CD8-positive, alpha-beta memory T cell (primary cell): ENCODE data around the gene WDHD1. TPM values are rescaled to one million over a fixed set of nuclear protein-coding genes. Genes with fewer than 3 reads are reported as not detected.
A peak's percentile ranks its signal among the peaks of the same experiment; 100 is the strongest.
"Not testable (repeated sequence)": the region's sequence is repeated elsewhere in the genome, so short reads cannot be mapped to it uniquely, and the experiment has no call there.

ENCODE experiments used
- CTCF ChIA-PET: fragments of 350-600 bp; sonication (Branson Sonifier 250); formaldehyde crosslinking; loops from one replicate; lab custom pipeline; 2021; ENCODE audit warnings: antibody characterized with exemption; lab: Charles Lee
- POLR2A ChIA-PET: fragments of 350-600 bp; sonication (Branson Sonifier 250); formaldehyde crosslinking; loops from one replicate; lab custom pipeline; 2021; ENCODE audit warnings: antibody characterized with exemption; lab: Charles Lee
- DNase-seq, 5 donors: peaks; one replicate each; pipeline versions ENCODE4 v3.0.0 to v3.0.0-alpha.2; 2020 to 2022; ENCODE audit warnings: mixed read lengths in 1 of 5
- H3K27ac ChIP-seq: one replicate; pipeline ENCODE4 v1.7.0; 2013; ENCODE audit warnings: low read depth, mild to moderate bottlenecking, low read length, moderate library complexity
- H3K27me3 ChIP-seq: 2 replicates; pipeline ENCODE4 v1.7.0; 2013; ENCODE audit warnings: low read length, mild to moderate bottlenecking; ENCODE audit not compliant: insufficient read depth, poor library complexity, severe bottlenecking
- H3K36me3 ChIP-seq: 2 replicates; pipeline ENCODE4 v1.7.0; 2013; ENCODE audit warnings: mild to moderate bottlenecking, low read length, moderate library complexity; ENCODE audit not compliant: insufficient read depth
- H3K4me1 ChIP-seq: 2 replicates; pipeline ENCODE4 v1.7.0; 2013; ENCODE audit warnings: mild to moderate bottlenecking, low read length, moderate library complexity; ENCODE audit not compliant: insufficient read depth
- H3K4me3 ChIP-seq: 2 replicates; pipeline ENCODE4 v1.7.0; 2013; ENCODE audit warnings: mild to moderate bottlenecking, low read length
- H3K9me3 ChIP-seq: 2 replicates; pipeline ENCODE4 v1.7.0; 2013; ENCODE audit warnings: mild to moderate bottlenecking, low read length
- H3K27ac Mint-ChIP-seq, 8 donors: one replicate each; pipeline ENCODE4 v1.8.0; 2020 to 2021; ENCODE audit warnings: mixed read lengths in 8 of 8, mild to moderate bottlenecking in 6 of 8, inconsistent platforms in 3 of 8, moderate library complexity in 3 of 8
- H3K27me3 Mint-ChIP-seq, 2 donors: one replicate each; pipeline ENCODE4 v1.8.0; 2020 to 2021; ENCODE audit warnings: mixed read lengths in 2 of 2, mild to moderate bottlenecking in 1 of 2, moderate library complexity in 1 of 2
- H3K36me3 Mint-ChIP-seq, 3 donors: one replicate each; pipeline ENCODE4 v1.8.0; 2020 to 2021; ENCODE audit warnings: mixed read lengths in 3 of 3, inconsistent platforms in 1 of 3, mild to moderate bottlenecking in 1 of 3
- H3K4me1 Mint-ChIP-seq, 3 donors: one replicate each; pipeline ENCODE4 v1.8.0; 2020 to 2021; ENCODE audit warnings: mixed read lengths in 3 of 3, inconsistent platforms in 1 of 3, mild to moderate bottlenecking in 1 of 3
- H3K4me3 Mint-ChIP-seq, 7 donors: one replicate each; pipeline ENCODE4 v1.8.0; 2020 to 2021; ENCODE audit warnings: mixed read lengths in 7 of 7, mild to moderate bottlenecking in 6 of 7, moderate library complexity in 4 of 7, inconsistent platforms in 2 of 7
- H3K9me3 Mint-ChIP-seq, 5 donors: one replicate each; pipeline ENCODE4 v1.8.0; 2020 to 2022; ENCODE audit warnings: mixed read lengths in 5 of 5, mild to moderate bottlenecking in 3 of 5, moderate library complexity in 2 of 5, inconsistent platforms in 1 of 5
- polyA plus RNA-seq: library from polyadenylated mRNA; unstranded; fragments of 300-500 nt; fragmentation: Illumina TruSeq; gene quantifications from one replicate; pipeline ENCODE4 v1.2.3, GENCODE V29; 2021
- total RNA-seq, 2 experiments: library from RNA; stranded (reverse); gene quantifications; one replicate each; pipeline ENCODE4 v1.2.3, GENCODE V29; 2021

Gene WDHD1
- total and polyA plus RNA-seq, 3 experiments from 2014 or later: 3.1 to 56.6 (median 56.3) TPM

DNA sequence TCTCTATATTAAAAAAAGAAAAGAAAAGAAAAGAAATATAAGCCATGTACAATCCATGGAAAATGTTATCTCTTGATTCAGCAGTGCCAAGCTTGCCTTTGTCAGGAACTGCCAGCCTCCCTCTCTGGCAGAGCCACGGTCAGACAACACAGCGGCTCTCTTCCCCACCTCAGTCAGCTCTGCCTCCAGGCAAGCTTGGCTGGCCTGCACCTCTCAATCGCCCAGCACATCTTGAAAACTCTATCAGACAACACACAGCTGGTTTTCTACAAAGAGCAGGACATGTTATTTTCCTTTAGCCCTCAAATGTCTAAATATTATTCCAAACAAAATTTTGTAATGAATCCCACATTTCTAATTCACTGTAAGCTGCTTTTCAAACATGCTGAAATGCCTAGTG is 104.3 kb downstream of the WDHD1 start:
- H3K9me3 Mint-ChIP-seq: no peaks in the 10 kb centered on the region
- H3K4me3 Mint-ChIP-seq: no peak overlapping the region
- POLR2A ChIA-PET: no interaction called here
- H3K27me3 Mint-ChIP-seq: peaks cover 2 to 13% of the 10 kb centered on the region in 2 donors
- H3K4me1 ChIP-seq: no peaks in the 10 kb centered on the region
- no peak overlapping the region for H3K27ac ChIP-seq
- H3K27ac Mint-ChIP-seq: no peak overlapping the region
- CTCF ChIA-PET: no interaction called here
- H3K36me3 Mint-ChIP-seq: no peaks in the 10 kb centered on the region
- no peaks in the 10 kb centered on the region for H3K27me3 ChIP-seq
- H3K36me3 ChIP-seq: no peaks in the 10 kb centered on the region
- no peaks in the 10 kb centered on the region for H3K9me3 ChIP-seq
- no peak overlapping the region for H3K4me3 ChIP-seq
- H3K4me1 Mint-ChIP-seq: peaks cover 2 to 10% (median 2%) of the 10 kb centered on the region in 3 donors
- no peak for DNase-seq

DNA sequence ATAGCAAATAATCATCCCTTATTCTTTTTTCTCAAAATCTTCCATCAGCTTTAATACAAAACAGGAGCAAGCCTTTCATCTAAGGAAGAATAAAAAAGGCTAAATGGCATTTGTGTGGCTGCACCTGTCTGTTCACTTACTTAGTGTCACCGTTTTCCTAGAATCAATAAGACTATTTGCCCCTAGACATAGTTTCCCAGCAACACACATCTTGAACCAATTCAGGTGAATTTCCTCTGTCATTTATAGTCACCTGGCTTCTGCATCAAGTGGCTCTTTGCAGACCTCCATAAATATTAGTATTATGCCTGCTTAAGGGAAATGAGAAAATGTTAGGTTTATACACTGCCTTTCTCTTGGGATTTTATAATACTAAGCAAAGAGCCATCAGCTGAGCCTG is 106.8 kb downstream of the WDHD1 start:
- Mint-ChIP-seq H3K4me3 (no peak overlapping the region), H3K27me3 (peaks cover 0 to 7% of the 10 kb centered on the region in 2 donors), H3K27ac (no peak overlapping the region), H3K4me1 (peaks cover 2 to 10% (median 2%) of the 10 kb centered on the region in 3 donors), H3K9me3 (no peaks in the 10 kb centered on the region), H3K36me3 (no peaks in the 10 kb centered on the region)
- POLR2A ChIA-PET: interaction anchor here (0.7 kb wide), 1 partner anchor 738 kb away, joined by 5 read pairs; no protein-coding TSS in a partner anchor
- Histone ChIP-seq H3K27ac (no peak overlapping the region), H3K27me3 (no peaks in the 10 kb centered on the region), H3K4me3 (no peak overlapping the region), H3K4me1 (no peaks in the 10 kb centered on the region), H3K36me3 (no peaks in the 10 kb centered on the region), H3K9me3 (no peaks in the 10 kb centered on the region)
- no peak for DNase-seq
- CTCF ChIA-PET: no interaction called here

DNA sequence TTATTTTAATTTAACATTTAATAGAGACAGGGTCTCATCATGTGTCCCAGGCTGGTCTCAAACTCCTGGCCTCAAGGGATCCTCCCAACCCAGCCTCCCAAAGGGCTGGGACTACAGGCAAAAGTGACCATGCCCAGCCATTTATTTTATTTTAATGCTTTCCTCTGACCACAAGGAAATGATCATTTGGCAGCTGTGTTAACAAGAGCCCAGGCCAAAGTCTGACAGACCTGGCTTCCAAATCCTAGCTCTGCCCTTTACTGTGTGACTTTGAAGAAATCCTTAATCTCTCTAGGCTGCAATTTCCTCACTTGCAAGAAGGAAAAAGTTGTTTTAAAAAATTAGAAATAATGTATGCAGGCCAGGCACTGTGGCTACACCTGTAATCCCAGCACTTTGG is 107.6 kb downstream of the WDHD1 start:
- H3K27ac Mint-ChIP-seq: no peak overlapping the region
- H3K4me1 ChIP-seq: no peaks in the 10 kb centered on the region
- H3K36me3 Mint-ChIP-seq: no peaks in the 10 kb centered on the region
- no peak overlapping the region for H3K4me3 Mint-ChIP-seq
- no peaks in the 10 kb centered on the region for H3K9me3 Mint-ChIP-seq
- no peaks in the 10 kb centered on the region for H3K27me3 ChIP-seq
- H3K36me3 ChIP-seq: no peaks in the 10 kb centered on the region
- DNase-seq: no peak
- H3K27me3 Mint-ChIP-seq: peaks cover 0 to 3% of the 10 kb centered on the region in 2 donors
- H3K4me1 Mint-ChIP-seq: peaks cover 2 to 10% (median 2%) of the 10 kb centered on the region in 3 donors
- no peak overlapping the region for H3K27ac ChIP-seq
- ChIA-PET CTCF (no interaction called here), POLR2A (no interaction called here)
- no peak overlapping the region for H3K4me3 ChIP-seq
- H3K9me3 ChIP-seq: no peaks in the 10 kb centered on the region

DNA sequence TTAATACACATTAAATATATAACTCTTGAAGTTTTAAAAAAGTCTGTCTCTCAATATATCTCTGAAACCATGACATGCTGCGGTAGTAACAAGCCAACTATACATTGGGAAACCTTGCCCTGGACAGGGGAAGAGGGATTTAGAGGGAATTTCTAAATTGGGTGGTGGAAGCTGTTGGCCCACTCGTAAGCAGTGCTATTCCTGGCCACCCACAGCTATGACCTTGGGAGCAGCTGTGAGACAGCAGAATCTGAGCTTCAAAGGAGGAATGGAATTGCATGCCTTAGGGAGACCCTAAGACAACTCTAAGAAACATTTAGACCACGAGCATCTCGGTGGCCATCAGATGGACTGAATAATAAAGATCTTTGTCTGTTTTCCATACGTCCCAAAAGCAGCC is 108.5 kb downstream of the WDHD1 start:
- H3K36me3 Mint-ChIP-seq: no peaks in the 10 kb centered on the region
- Histone ChIP-seq H3K27me3 (no peaks in the 10 kb centered on the region), H3K4me3 (no peak overlapping the region), H3K36me3 (no peaks in the 10 kb centered on the region), H3K9me3 (no peaks in the 10 kb centered on the region), H3K4me1 (no peaks in the 10 kb centered on the region), H3K27ac (no peak overlapping the region)
- H3K27me3 Mint-ChIP-seq: peaks cover 0 to 3% of the 10 kb centered on the region in 2 donors
- H3K27ac Mint-ChIP-seq: no peak overlapping the region
- CTCF ChIA-PET: interaction anchor here (1.3 kb wide), 1 partner anchor 16 kb away, joined by 4 read pairs; the partner anchor contains the start of gene GCH1
- no peaks in the 10 kb centered on the region for H3K9me3 Mint-ChIP-seq
- POLR2A ChIA-PET: no interaction called here
- no peak overlapping the region for H3K4me3 Mint-ChIP-seq
- no peak for DNase-seq
- peaks cover 2 to 10% (median 2%) of the 10 kb centered on the region in 3 donors for H3K4me1 Mint-ChIP-seq

DNA sequence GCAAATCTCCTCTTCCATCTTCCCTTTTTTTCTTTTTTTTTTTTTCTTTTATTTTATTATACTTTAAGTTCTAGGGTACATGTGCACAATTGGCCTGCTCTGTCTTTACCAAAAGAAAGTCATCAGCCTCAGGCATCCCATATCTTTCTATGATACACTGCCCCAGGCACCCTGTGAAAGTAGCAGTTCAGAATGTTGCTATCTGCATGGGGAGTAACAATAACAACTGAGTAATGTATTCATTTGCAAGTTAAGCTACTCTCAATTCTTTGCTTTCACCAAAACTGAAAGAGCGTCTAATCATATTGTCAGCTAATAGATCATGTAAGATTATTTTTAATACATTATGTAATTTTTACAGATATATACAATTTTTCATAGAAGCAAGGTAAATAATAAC is 110.8 kb downstream of the WDHD1 start:
- H3K27ac Mint-ChIP-seq: no peak overlapping the region

DNA sequence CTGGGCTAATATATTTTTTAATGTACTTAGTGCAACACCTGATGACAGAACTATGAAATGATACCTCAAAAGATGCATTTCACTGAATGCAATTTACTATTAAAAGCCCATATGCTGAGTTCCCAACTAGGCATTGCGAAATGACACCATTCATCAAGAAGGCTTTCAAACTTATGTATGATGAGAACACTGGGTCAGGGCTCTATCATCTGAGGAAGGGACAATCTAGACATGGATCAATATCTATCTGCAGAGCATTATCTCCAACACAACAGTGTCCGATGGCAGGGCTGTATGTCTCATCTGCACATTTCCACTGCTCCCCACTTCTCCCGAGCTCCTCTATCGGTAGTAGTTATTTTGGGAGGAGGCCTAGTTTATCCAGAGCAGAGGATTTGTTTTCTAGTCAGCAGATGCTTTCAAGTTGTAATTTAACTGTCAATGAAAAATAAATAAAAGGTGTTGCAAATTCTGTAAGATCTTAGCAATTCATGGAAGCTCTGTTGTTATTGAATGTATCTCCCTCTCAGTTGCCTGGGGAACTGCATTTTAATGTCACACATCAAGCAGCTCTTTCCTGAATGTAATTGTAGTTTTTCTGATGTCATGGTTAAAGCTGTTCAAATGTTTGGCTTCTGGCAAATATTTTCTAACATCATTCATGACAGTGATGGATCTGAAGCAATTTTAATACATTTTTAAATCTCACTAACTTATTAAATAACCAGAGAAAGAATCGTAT is 116.9 kb downstream of the WDHD1 start:
- Mint-ChIP-seq H3K4me1 (peaks cover 11 to 16% (median 15%) of the 10 kb centered on the region in 3 donors), H3K4me3 (no peak overlapping the region), H3K36me3 (no peaks in the 10 kb centered on the region), H3K9me3 (no peaks in the 10 kb centered on the region), H3K27me3 (no peaks in the 10 kb centered on the region), H3K27ac (no peak overlapping the region)
- DNase-seq: no peak
- CTCF ChIA-PET: no interaction called here
- Histone ChIP-seq H3K27ac (no peak overlapping the region), H3K9me3 (no peaks in the 10 kb centered on the region), H3K36me3 (no peaks in the 10 kb centered on the region), H3K4me1 (peaks cover 7% of the 10 kb centered on the region), H3K27me3 (no peaks in the 10 kb centered on the region), H3K4me3 (no peak overlapping the region)
- POLR2A ChIA-PET: no interaction called here

More for the DNA sequence above, 110.8 kb downstream of the WDHD1 start:
- Histone ChIP-seq H3K4me3 (no peak overlapping the region), H3K27me3 (no peaks in the 10 kb centered on the region), H3K9me3 (no peaks in the 10 kb centered on the region), H3K36me3 (no peaks in the 10 kb centered on the region), H3K4me1 (no peaks in the 10 kb centered on the region), H3K27ac (no peak overlapping the region)
- no peaks in the 10 kb centered on the region for H3K4me1 Mint-ChIP-seq
- H3K9me3 Mint-ChIP-seq: no peaks in the 10 kb centered on the region
- ChIA-PET POLR2A (no interaction called here), CTCF (no interaction called here)
- no peak for DNase-seq
- H3K36me3 Mint-ChIP-seq: no peaks in the 10 kb centered on the region
- peaks cover 0 to 3% of the 10 kb centered on the region in 2 donors for H3K27me3 Mint-ChIP-seq
- H3K4me3 Mint-ChIP-seq: no peak overlapping the region

DNA sequence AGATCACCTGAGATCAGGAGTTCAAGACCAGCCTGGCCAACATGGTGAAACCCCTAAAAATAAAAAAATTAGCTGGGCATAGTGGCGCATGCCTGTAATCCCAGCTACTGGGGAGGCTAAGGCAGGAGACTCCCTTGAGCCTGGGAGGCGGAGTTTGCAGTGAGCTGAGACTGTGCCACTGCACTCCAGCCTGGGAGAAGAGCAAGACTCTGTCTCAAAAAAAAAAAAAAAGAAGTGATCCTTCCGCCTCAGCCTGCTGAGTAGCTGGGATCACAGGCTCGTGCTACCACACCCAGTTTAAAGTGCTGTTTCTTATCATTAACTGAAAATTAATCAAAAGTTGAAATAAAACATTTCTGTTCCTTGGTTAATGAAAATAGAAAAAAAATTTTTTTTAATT is 117.9 kb downstream of the WDHD1 start:
- H3K36me3 Mint-ChIP-seq, H3K4me3 Mint-ChIP-seq, H3K4me1 ChIP-seq, H3K27ac ChIP-seq, H3K27me3 Mint-ChIP-seq, H3K27ac Mint-ChIP-seq, H3K9me3 ChIP-seq, H3K27me3 ChIP-seq, H3K9me3 Mint-ChIP-seq, POLR2A ChIA-PET, DNase-seq, H3K4me3 ChIP-seq, CTCF ChIA-PET, H3K36me3 ChIP-seq: not testable (repeated sequence)
- peaks cover 11 to 16% (median 15%) of the 10 kb centered on the region in 3 donors for H3K4me1 Mint-ChIP-seq

DNA sequence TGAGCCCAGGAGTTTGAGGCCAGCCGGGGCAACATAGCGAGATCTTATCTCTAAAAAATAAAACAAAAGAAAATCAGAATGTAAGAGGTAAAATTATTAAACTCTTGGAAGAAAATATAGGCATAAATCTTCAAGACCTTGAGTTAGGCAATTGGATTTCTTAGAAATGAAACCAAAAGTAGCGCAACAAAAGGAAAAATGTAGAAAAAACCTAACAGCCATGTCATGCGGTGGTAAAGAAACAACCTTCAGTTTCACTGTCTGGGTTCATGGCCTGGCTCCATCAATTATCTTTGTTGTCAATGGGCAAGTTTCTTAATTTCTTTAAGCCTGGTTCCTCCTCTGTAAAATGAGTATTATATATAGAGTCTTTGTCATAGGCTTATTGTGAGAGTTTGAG is 118.7 kb downstream of the WDHD1 start:
- Mint-ChIP-seq H3K4me1 (peaks cover 12 to 17% (median 16%) of the 10 kb centered on the region in 3 donors), H3K27me3 (no peaks in the 10 kb centered on the region), H3K36me3 (no peaks in the 10 kb centered on the region), H3K27ac (peak overlapping the region in 7 of 8 donors; percentile 1 to 81 (median 50)), H3K9me3 (no peaks in the 10 kb centered on the region), H3K4me3 (peak overlapping the region in 6 of 7 donors; percentile 0 to 80 (median 59))
- Histone ChIP-seq H3K9me3 (no peaks in the 10 kb centered on the region), H3K27me3 (no peaks in the 10 kb centered on the region), H3K27ac (no peak overlapping the region), H3K4me1 (peaks cover 10% of the 10 kb centered on the region), H3K36me3 (no peaks in the 10 kb centered on the region), H3K4me3 (no peak overlapping the region)
- no peak for DNase-seq
- CTCF ChIA-PET: interaction anchor here (1.1 kb wide), 1 partner anchor 119 kb away, joined by 3 read pairs; the partner anchor contains the start of genes SOCS4 and WDHD1
- POLR2A ChIA-PET: no interaction called here
